Esophagus squamous epithelium (tissue), 5 donors: ENCODE measurements around the gene PRPSAP2. TPM values are rescaled to one million over a fixed set of nuclear protein-coding genes. Genes with fewer than 3 reads are reported as not detected.
A peak's percentile ranks its signal among the peaks of the same experiment; 100 is the strongest.

Experiments used
- DNase-seq: peaks from one replicate; lab custom pipeline; 2025; lab: John Stamatoyannopoulos, UW
- H3K27ac ChIP-seq, 4 donors: fragments of 200-600 bp; sonication (generic); one replicate each; pipeline ENCODE4 v1.5.1; 2016 to 2019; ENCODE audit warnings: mild to moderate bottlenecking in 1 of 4
- H3K27me3 ChIP-seq, 4 donors: fragments of 200-600 bp; sonication (generic); 1 replicate in 3 of 4; 2 replicates in 1 of 4; pipeline versions ENCODE4 v1.5.1 to v1.6.0; 2017 to 2021; ENCODE audit warnings: antibody characterized with exemption in 1 of 4
- H3K36me3 ChIP-seq, 3 donors: fragments of 200-600 bp; sonication (generic); one replicate each; pipeline ENCODE4 v1.5.1; 2016 to 2019
- H3K4me1 ChIP-seq, 3 donors: fragments of 200-600 bp; sonication (generic); one replicate each; pipeline ENCODE4 v1.5.1; 2017 to 2019
- H3K4me3 ChIP-seq, 4 donors: fragments of 200-600 bp; sonication (generic); 1 replicate in 3 of 4; 2 replicates in 1 of 4; pipeline ENCODE4 v1.5.1; 2016 to 2019; ENCODE audit warnings: mild to moderate bottlenecking in 2 of 4, moderate library complexity in 1 of 4
- H3K9me3 ChIP-seq, 3 donors: fragments of 200-600 bp; sonication (generic); one replicate each; pipeline ENCODE4 v1.5.1; 2016 to 2019
- CTCF ChIP-seq, 6 experiments: fragments of 450-650 bp in 4 of 6; fragments of 200-600 bp in 2 of 6; sonication (generic) in 2 of 6; IDR thresholded peaks; one replicate each; pipeline ENCODE4 v1.5.1; 2016 to 2019; ENCODE audit warnings: antibody characterized with exemption in 6 of 6, mild to moderate bottlenecking in 4 of 6, moderate library complexity in 4 of 6
- POLR2A ChIP-seq, 4 donors: fragments of 450-650 bp; IDR thresholded peaks; one replicate each; pipeline ENCODE4 v1.6.1; 2017; ENCODE audit warnings: antibody characterized with exemption in 4 of 4, mild to moderate bottlenecking in 4 of 4, moderate library complexity in 3 of 4
- WGBS, 2 donors: methylation state at CpG; one replicate each; pipeline ENCODE4 v1.1.5; 2018; 5-methylcytosine and 5-hydroxymethylcytosine counted together
- intact Hi-C: fragments of 100-400 bp; cut with DNase I; formaldehyde crosslinking; loops from one replicate; pipeline ENCODE4 v1.15.0; 2022
- total RNA-seq, 4 donors: library from RNA; depleted of rRNA; stranded (reverse); fragments of >200 nt; gene quantifications; one replicate each; pipeline ENCODE4 v1.1.0, GENCODE V29; 2016
- donor health status: DM: yes; HTN: yes; CAD: no.

PRPSAP2 gene
- total RNA-seq, 4 donors from 2014 or later = 26.5 to 33.2 (median 28.6) TPM

DNA sequence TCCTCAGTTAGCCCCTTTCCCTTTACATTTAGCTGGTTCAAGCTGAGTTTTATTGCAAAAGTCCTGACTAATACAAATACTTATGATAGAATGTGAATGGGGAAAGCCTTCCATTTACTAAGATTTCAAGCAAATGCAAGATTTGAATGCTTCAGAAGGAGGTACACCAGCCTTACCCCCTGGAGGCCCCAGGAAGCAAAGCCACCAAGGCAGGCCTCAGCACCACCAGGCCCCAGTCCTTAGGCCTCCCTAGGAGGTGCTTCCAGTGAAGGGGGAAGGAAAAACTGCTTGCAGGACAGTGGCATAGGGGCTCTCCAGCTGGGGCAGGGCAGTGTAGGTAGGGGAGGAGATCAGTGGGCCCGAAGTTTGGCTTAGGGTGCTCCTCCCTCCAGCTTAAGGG lies 7.3 kb upstream of the PRPSAP2 start:
- Histone ChIP-seq H3K9me3 (no peaks in the 10 kb centered on the region), H3K4me3 (no peak overlapping the region), H3K27me3 (no peaks in the 10 kb centered on the region), H3K27ac (peak overlapping the region; percentile 55 to 84 (median 70)), H3K4me1 (peaks cover 9 to 29% (median 9%) of the 10 kb centered on the region in 3 donors), H3K36me3 (no peaks in the 10 kb centered on the region)
- no peak for TF ChIP-seq POLR2A (IDR thresholded peaks at IDR 0.05)
- TF ChIP-seq CTCF (IDR thresholded peaks at IDR 0.05) = no peak
- WGBS, 2 donors = 30% methylated on average over 1 of the region's 1 CpG; no CpG with 5 or more reads in 1 of the 2 donors
- DNase-seq = no peak
- intact Hi-C loops = no loop called here

DNA sequence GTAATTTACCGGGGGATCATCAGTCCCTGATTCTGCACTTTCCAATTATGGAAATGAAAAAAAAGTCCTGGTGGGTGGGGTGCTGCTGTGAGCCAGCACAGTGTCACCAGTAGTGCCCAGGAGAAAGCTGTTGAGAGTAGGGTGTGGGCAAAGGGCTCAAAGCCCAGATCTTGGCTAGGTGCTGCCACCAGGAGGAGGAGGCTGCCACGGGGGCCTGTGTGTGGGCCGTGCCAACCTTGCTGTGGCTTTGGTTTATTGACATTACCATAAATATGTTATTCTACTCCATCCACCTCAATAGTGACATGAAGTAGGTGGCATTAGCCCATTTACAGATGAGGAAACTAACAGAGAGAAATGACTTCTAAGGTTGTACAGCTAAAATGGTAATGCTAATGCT lies 6.7 kb upstream of the PRPSAP2 start:
- TF ChIP-seq CTCF (IDR thresholded peaks at IDR 0.05) (peak in 2 of 6 experiments; percentile 6 to 20), POLR2A (IDR thresholded peaks at IDR 0.05) (no peak)
- H3K4me3 ChIP-seq = no peak overlapping the region
- peaks cover 9 to 32% (median 10%) of the 10 kb centered on the region in 3 donors for H3K4me1 ChIP-seq
- DNase-seq = no peak
- H3K27ac ChIP-seq = peak overlapping the region in 3 of 4 donors; percentile 70 to 84 (median 71)
- WGBS, 2 donors = 44 to 65% methylated on average over 3 of the region's 3 CpGs
- H3K27me3 ChIP-seq = no peaks in the 10 kb centered on the region
- no peaks in the 10 kb centered on the region for H3K9me3 ChIP-seq
- no peaks in the 10 kb centered on the region for H3K36me3 ChIP-seq
- intact Hi-C loops = no loop called here

DNA sequence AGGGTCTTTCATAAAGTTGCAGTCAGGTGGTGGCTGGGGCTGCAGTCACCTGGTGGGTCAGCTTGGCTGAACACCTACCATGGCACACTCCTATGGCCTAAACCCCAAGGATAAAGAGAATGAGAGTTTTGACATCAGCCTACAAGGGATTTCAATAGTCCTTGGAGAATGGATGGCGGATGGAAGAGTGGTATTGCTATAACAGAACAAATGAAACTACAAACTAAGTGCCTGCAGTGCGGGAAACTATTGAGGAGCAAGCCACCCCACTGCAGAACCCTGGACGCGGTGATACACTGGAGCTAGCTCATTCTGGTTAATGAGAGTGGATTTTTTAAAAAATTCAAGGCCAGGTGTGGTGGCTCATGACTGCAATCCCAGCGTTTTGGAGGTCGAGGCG lies 3.0 kb upstream of the PRPSAP2 start:
- Histone ChIP-seq H3K27me3 (no peaks in the 10 kb centered on the region), H3K9me3 (no peaks in the 10 kb centered on the region), H3K4me1 (peaks cover 17 to 58% (median 25%) of the 10 kb centered on the region in 3 donors), H3K4me3 (no peak overlapping the region), H3K36me3 (no peaks in the 10 kb centered on the region), H3K27ac (no peak overlapping the region)
- DNase-seq = no peak
- 91 to 93% methylated on average over 7 of the region's 7 CpGs for WGBS, 2 donors
- no peak for TF ChIP-seq CTCF (IDR thresholded peaks at IDR 0.05)
- no peak for TF ChIP-seq POLR2A (IDR thresholded peaks at IDR 0.05)
- intact Hi-C loops = no loop called here

DNA sequence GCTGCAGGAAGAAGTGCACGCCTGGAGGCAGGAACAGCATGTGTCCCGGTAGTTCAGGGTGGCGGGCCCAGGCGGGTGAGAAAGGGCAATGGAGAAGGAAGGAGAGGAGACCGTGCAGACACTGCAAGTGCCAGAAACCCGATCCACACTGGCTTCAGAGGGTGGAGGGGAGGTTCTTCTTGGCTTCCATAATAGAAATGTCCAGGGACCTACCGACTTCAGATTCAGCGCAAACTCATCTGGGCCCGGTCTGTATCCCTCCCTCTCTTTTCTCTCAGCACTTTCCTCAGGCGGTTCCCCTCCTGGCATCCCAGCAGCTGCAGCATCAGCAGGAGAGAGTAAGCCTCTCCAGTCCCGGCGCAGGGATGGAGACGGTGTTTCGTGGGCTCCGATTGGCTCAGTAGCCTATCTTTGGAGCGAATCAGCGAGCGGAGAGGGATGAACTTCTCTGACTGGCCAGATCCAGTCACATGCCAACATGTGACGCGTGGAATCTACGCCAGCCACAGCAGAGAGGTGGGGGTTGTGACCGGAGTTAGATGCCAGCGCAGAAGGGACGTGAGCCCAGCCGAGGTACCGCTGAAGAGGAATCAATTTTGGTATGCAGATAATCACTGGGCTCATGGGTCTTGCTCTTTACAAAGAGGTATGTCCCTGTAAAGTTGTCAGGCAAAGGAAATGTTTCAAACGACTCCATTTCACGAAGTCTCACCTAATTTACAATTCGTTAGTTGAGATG lies 1.9 kb upstream of the PRPSAP2 start:
- Histone ChIP-seq H3K27me3 (no peaks in the 10 kb centered on the region), H3K27ac (peak overlapping the region; percentile 63 to 94 (median 86)), H3K4me1 (peaks cover 18 to 55% (median 23%) of the 10 kb centered on the region in 3 donors), H3K36me3 (no peaks in the 10 kb centered on the region), H3K4me3 (peak overlapping the region; percentile 28 to 70 (median 49)), H3K9me3 (no peaks in the 10 kb centered on the region)
- intact Hi-C loops = no loop called here
- 0% methylated on average over 21 to 28 of the region's 29 CpGs for WGBS, 2 donors
- peak; percentile 72 for DNase-seq
- TF ChIP-seq CTCF (IDR thresholded peaks at IDR 0.05) (no peak), POLR2A (IDR thresholded peaks at IDR 0.05) (peak in 3 of 4 donors; percentile 62 to 91 (median 89))

DNA sequence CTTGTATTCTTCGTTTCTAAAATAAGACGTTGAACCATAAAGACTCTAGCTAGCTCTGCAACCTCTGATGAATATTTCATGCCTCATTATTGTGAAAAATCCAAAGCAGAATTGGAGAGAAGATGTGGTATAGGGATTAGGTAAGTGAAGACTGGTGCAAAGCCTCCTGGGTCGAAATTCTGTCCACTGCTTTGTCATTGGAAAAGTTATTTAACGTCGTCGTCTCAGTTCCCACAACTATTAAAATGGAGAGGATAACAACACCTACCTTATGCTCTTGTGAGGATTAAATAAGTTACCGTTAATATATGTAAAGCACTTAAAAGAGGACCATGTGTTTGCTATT lies 1.4 kb upstream of the PRPSAP2 start:
- H3K36me3 ChIP-seq = no peaks in the 10 kb centered on the region
- H3K4me1 ChIP-seq = peaks cover 18 to 53% (median 23%) of the 10 kb centered on the region in 3 donors
- intact Hi-C loops = no loop called here
- H3K27me3 ChIP-seq = no peaks in the 10 kb centered on the region
- H3K9me3 ChIP-seq = no peaks in the 10 kb centered on the region
- peak overlapping the region; percentile 28 to 70 (median 49) for H3K4me3 ChIP-seq
- no peak for DNase-seq
- 3% methylated on average over 7 of the region's 7 CpGs for WGBS, 2 donors
- peak overlapping the region; percentile 63 to 94 (median 86) for H3K27ac ChIP-seq
- TF ChIP-seq CTCF (IDR thresholded peaks at IDR 0.05) (no peak), POLR2A (IDR thresholded peaks at IDR 0.05) (no peak)
